A549 treated with GW870086 at 1 μM for 4 hours (cell line): Measurements from ENCODE around the gene CPHXL2. TPM values are rescaled to one million over a fixed set of nuclear protein-coding genes. Genes with fewer than 3 reads are reported as not detected.

ENCODE experiments used
- total RNA-seq: library from RNA; stranded (reverse); fragments of 200-300 nt; extraction: Qiagen RNA extraction; gene quantifications from 5 replicates; pipeline ENCODE4 v1.2.3, GENCODE V29; 2022; ENCODE audit warnings: low read depth

CPHXL2 gene
- not detected in 5 replicates for total RNA-seq

GRCh38 chr16:75676909-75677308 lies at the start of gene CPHXL2:
Gene CPHXL2 (minus strand): TSS chr16:75677009. CDS start chr16:75676999, 10 bp downstream.

GRCh38 chr16:75726390-75726789 lies 49.6 kb upstream of the CPHXL2 start, which contains the start of gene CPHXL:
Gene CPHXL (minus strand): TSS chr16:75726490. CDS start chr16:75726442, 48 bp downstream.

GRCh38 chr16:75701361-75701760 lies 24.6 kb upstream of the CPHXL2 start, which contains the start of gene DUXB:
Gene DUXB (minus strand): TSS chr16:75701461. CDS start chr16:75701418, 43 bp downstream.

DNA sequence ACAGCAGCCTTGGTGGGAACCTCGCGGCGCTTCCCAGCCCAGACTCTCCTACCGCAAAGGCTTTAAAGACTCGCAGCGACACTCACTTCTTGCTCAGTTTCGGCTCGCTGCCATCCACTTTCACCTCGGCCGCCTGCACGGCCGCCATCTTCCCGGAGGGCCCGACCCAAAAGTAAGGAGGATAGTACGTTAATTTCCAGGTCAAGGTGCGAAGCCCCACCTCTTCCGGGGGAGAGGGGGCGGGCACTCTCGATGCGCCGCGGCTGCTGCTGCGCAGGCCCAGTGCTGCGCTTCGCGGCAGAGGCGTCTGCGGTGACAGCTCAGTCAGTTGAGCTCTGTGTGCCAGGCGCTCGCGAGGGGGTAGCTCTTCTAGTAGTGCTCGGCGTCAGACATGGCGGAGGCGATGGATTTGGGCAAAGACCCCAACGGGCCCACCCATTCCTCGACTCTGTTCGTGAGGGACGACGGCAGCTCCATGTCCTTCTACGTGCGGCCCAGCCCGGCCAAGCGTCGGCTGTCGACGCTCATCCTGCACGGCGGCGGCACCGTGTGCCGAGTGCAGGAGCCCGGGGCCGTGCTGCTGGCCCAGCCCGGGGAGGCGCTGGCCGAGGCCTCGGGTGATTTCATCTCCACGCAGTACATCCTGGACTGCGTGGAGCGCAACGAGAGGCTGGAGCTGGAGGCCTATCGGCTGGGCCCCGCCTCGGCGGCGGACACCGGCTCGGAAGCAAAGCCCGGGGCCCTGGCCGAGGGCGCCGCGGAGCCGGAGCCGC lies 29.1 kb downstream of the CPHXL2 start, which contains the start of the genes KARS1 and TERF2IP:
Gene KARS1 (minus strand): TSS at position 174 of the 773 bp plus-strand sequence. CDS start 26 bp downstream, at position 148.
Gene TERF2IP (plus strand): TSS at position 282 of the 773 bp plus-strand sequence. CDS start 110 bp downstream, at position 392.

GRCh38 chr16:75622761-75623605 lies 53.8 kb downstream of the CPHXL2 start, which contains the start of gene ADAT1:
Gene ADAT1 (minus strand): TSS chr16:75623281. CDS start chr16:75620799, 2,482 bp downstream.

Other genes with a start within 250 kb of the CPHXL2 start
- 62.8 to 66.9 TPM (median 66.4 TPM) in 5 replicates for gene CFDP1, start 243.5 kb downstream of the CPHXL2 start, total RNA-seq
- gene TMEM170A, start 212.3 kb downstream of the CPHXL2 start, total RNA-seq = 13.7 to 17.2 TPM (median 15.9 TPM) in 5 replicates
- 0.18 to 0.34 TPM (median 0.23 TPM) in 5 replicates for gene CHST6, start 181.6 kb downstream of the CPHXL2 start, total RNA-seq
- gene CHST5, start 140.9 kb downstream of the CPHXL2 start, total RNA-seq = 0.05 to 0.10 TPM in 2 of 5 replicates, not detected in the others
- 6.6 to 10.3 TPM (median 8.9 TPM) in 5 replicates for gene TMEM231, start 120.8 kb downstream of the CPHXL2 start, total RNA-seq
- 89.9 to 92.1 TPM (median 91.5 TPM) in 5 replicates for gene GABARAPL2, start 110.6 kb downstream of the CPHXL2 start, total RNA-seq
- gene ADAT1, start 53.7 kb downstream of the CPHXL2 start, total RNA-seq = 28.4 to 39.3 TPM (median 37.0 TPM) in 5 replicates
- gene KARS1, start 29.3 kb downstream of the CPHXL2 start, total RNA-seq = 162 to 181 TPM (median 168 TPM) in 5 replicates
- gene TERF2IP, start 29.2 kb downstream of the CPHXL2 start, total RNA-seq = 38.3 to 45.0 TPM (median 43.5 TPM) in 5 replicates
- not detected in 5 replicates for gene DUXB, start 24.5 kb upstream of the CPHXL2 start, total RNA-seq
- gene CPHXL, start 49.5 kb upstream of the CPHXL2 start, total RNA-seq = not detected in 5 replicates